Calu3 (cell line): Measurements from ENCODE around the gene GDPD1. TPM values are rescaled to one million over a fixed set of nuclear protein-coding genes. Genes with fewer than 3 reads are reported as not detected.

Experiments
- BruUV-seq: library from RNA; stranded (reverse); fragments of 400-500 nt; replicated peaks from 2 replicates; lab custom pipeline; 2021; lab: Mats Ljungman, UMichigan
- CTCF ChIA-PET: fragments of 300-600 bp; sonication (Branson Sonifier 250); formaldehyde crosslinking; loops from one replicate; lab custom pipeline; 2022; ENCODE audit warnings: antibody characterized with exemption; lab: Charles Lee
- DNase-seq: peaks from one replicate; pipeline ENCODE4 v3.0.0; 2022
- H3K27ac Mint-ChIP-seq: one replicate; pipeline ENCODE4 v1.8.0; 2022; ENCODE audit warnings: mixed read lengths; ENCODE audit not compliant: unreplicated experiment
- H3K27me3 Mint-ChIP-seq: one replicate; pipeline ENCODE4 v1.8.0; 2022; ENCODE audit warnings: mixed read lengths; ENCODE audit not compliant: unreplicated experiment
- H3K36me3 Mint-ChIP-seq: one replicate; pipeline ENCODE4 v1.8.0; 2022; ENCODE audit warnings: mild to moderate bottlenecking, moderate library complexity, mixed read lengths; ENCODE audit not compliant: insufficient read depth, unreplicated experiment
- H3K4me1 Mint-ChIP-seq: one replicate; pipeline ENCODE4 v1.8.0; 2022; ENCODE audit warnings: mild to moderate bottlenecking, low read depth, mixed read lengths; ENCODE audit not compliant: unreplicated experiment
- H3K4me3 Mint-ChIP-seq: one replicate; pipeline ENCODE4 v1.8.0; 2022; ENCODE audit warnings: mild to moderate bottlenecking, low read depth, moderate library complexity, mixed read lengths; ENCODE audit not compliant: unreplicated experiment
- H3K9me3 Mint-ChIP-seq: one replicate; pipeline ENCODE4 v1.8.0; 2022; ENCODE audit warnings: low read depth, mixed read lengths; ENCODE audit not compliant: unreplicated experiment
- intact Hi-C: fragments of 100-400 bp; cut with micrococcal nuclease; formaldehyde crosslinking; loops from one replicate; pipeline ENCODE4 v1.10.0; 2022; ENCODE audit not compliant: unreplicated experiment
- total RNA-seq: library from RNA; stranded (reverse); gene quantifications from 2 replicates; pipeline ENCODE4 v1.2.3, GENCODE V29; 2022
- TF ChIP-seq, protein P1 (sequence below): fragments of 200-600 bp; IDR thresholded peaks from one replicate; pipeline ENCODE4 v1.8.0; 2022; ENCODE audit warnings: antibody characterized with exemption; ENCODE audit not compliant: unreplicated experiment

Gene GDPD1
- total RNA-seq, 1 experiment from 2014 or later = 2.6 TPM

DNA sequence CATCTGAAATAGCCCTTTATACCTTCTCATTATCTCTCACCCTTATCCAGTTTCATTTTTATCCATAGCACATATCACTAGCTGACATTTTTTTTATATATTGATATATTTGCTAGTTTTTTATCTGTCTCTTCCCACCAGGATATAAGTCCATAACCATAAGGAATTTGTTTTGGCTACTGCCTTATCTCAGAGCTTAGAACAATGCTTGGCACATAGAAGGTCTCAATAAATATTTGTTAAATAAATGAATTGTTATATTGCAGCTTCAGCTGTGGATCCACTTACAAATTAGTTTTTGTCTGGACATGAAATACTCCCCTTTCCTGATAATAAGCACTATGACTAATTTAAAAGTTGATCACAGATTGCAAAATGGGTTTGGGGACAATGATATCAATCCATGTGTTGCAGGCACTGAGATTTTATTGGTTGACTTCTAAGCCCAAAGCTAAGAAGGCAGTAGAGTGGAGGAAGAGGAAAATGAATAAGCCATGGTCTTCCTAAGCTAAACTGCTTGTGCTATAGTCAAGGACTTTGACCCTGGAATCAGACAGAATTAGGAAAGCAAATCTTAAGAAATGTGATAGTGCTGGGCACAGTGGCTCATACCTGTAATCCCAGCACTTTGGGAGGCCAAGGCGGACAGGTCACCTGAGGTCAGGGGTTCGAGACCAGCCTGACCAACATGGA is 79.2 kb downstream of the GDPD1 start:
- no peaks in the 10 kb centered on the region for H3K27me3 Mint-ChIP-seq
- no peak overlapping the region for H3K4me3 Mint-ChIP-seq
- no peak for DNase-seq
- H3K9me3 Mint-ChIP-seq = no peaks in the 10 kb centered on the region
- H3K4me1 Mint-ChIP-seq = peaks cover 11% of the 10 kb centered on the region
- CTCF ChIA-PET = no interaction called here
- H3K27ac Mint-ChIP-seq = no peak overlapping the region
- intact Hi-C loops = loop anchor here (5.0 kb wide), 1 partner anchor 77 kb away; the partner anchor contains the start of gene GDPD1
- BruUV-seq = no TSS peak
- no peaks in the 10 kb centered on the region for H3K36me3 Mint-ChIP-seq
- TF ChIP-seq, protein P1, sequence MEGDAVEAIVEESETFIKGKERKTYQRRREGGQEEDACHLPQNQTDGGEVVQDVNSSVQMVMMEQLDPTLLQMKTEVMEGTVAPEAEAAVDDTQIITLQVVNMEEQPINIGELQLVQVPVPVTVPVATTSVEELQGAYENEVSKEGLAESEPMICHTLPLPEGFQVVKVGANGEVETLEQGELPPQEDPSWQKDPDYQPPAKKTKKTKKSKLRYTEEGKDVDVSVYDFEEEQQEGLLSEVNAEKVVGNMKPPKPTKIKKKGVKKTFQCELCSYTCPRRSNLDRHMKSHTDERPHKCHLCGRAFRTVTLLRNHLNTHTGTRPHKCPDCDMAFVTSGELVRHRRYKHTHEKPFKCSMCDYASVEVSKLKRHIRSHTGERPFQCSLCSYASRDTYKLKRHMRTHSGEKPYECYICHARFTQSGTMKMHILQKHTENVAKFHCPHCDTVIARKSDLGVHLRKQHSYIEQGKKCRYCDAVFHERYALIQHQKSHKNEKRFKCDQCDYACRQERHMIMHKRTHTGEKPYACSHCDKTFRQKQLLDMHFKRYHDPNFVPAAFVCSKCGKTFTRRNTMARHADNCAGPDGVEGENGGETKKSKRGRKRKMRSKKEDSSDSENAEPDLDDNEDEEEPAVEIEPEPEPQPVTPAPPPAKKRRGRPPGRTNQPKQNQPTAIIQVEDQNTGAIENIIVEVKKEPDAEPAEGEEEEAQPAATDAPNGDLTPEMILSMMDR = no peak

DNA sequence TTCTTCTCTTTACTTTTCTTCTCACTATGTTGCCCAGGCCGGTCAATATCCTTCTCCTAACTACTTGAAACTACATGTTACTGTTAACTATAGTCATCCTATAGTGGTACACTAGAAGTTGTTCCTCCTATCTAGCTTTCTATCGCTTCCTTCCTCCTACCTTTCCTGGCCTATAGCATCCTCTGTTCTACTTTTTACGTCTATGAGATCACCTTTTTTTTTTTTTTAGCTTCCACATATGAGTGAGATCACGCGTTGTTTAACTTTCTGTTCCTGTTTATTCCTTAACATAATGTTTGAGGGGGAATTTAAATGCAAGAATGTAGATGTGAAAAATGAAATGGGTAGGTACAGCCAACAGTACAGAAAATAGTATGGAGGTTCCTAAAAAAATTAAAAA is 80.6 kb downstream of the GDPD1 start:
- no TSS peak for BruUV-seq
- intact Hi-C loops = no loop called here
- H3K27ac Mint-ChIP-seq = peak overlapping the region; percentile 24
- no peaks in the 10 kb centered on the region for H3K9me3 Mint-ChIP-seq
- H3K27me3 Mint-ChIP-seq = no peaks in the 10 kb centered on the region
- TF ChIP-seq, protein P1 = no peak
- no peak for DNase-seq
- no peaks in the 10 kb centered on the region for H3K36me3 Mint-ChIP-seq
- CTCF ChIA-PET = interaction anchor here (0.8 kb wide), 1 partner anchor 389 kb away, joined by 5 read pairs; no protein-coding TSS in a partner anchor
- no peak overlapping the region for H3K4me3 Mint-ChIP-seq
- peaks cover 11% of the 10 kb centered on the region for H3K4me1 Mint-ChIP-seq

DNA sequence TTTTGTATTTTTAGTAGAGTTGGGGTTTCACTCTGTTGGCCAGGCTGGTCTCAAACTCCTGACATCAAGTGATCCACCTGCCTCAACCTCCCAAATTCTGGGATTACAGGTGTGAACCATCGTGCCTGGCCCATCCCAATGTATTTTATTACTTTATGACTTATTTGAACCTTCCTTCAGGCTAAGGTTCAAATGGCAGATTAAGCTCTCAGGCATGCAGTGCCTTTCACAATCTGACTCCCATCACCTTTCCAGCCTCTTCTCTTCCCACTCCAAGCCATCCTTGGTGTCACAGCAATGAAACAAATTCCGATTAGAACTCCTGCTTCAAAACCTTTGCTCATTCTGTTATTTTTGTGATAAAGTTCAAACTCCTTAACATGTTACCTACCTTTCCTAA is 84.5 kb downstream of the GDPD1 start:
- no peak for DNase-seq
- BruUV-seq = no TSS peak
- Mint-ChIP-seq H3K4me3 (no peak overlapping the region), H3K27me3 (no peaks in the 10 kb centered on the region), H3K9me3 (no peaks in the 10 kb centered on the region), H3K27ac (no peak overlapping the region), H3K4me1 (no peaks in the 10 kb centered on the region), H3K36me3 (no peaks in the 10 kb centered on the region)
- CTCF ChIA-PET = interaction anchor here (0.7 kb wide), 1 partner anchor 88 kb away, joined by 3 read pairs; no protein-coding TSS in a partner anchor
- intact Hi-C loops = no loop called here
- TF ChIP-seq, protein P1 = no peak

DNA sequence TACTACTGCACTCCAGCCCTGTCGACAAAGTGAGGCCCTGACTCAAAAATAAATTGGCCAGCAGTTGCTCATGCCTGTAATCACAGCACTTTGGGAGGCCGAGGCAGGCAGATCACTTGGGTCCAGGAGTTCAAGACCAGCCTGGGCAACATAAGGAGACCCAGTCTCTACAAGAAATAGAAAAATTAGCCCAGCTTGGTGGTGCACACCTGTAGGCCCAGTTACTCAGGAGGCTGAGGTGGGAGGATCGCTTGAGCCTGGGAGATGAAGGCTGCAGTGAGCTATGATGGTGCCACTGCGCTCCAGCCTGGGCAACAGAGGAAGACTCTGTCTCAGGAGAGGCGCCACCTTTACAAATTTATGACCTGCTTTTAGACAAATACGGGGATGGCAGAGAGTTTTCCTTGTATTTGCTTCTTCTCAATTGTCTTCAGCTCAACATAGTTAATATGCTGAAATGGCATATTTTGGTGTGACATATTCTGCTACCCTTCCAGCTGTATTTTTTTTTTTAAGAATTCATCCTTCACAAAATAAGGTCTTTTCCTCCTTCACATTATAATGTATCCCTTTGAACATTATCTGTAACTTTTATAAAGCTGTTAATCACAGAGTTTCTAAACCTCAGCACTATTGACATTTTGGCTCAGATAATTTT is 90.1 kb downstream of the GDPD1 start:
- TF ChIP-seq, protein P1 = no peak
- no peak overlapping the region for H3K27ac Mint-ChIP-seq

More for the DNA sequence above, 90.1 kb downstream of the GDPD1 start:
- CTCF ChIA-PET = interaction anchor here (0.6 to 1.6 kb wide), 7 partner anchors 19 to 249 kb away, joined by 3 to 12 read pairs (median 5); no protein-coding TSS in a partner anchor
- intact Hi-C loops = loop anchor here (10.0 kb wide), 1 partner anchor 244 kb away; no protein-coding TSS in a partner anchor
- H3K27me3 Mint-ChIP-seq = no peaks in the 10 kb centered on the region
- no TSS peak for BruUV-seq
- H3K4me3 Mint-ChIP-seq = no peak overlapping the region
- DNase-seq = no peak
- no peaks in the 10 kb centered on the region for H3K9me3 Mint-ChIP-seq
- no peaks in the 10 kb centered on the region for H3K36me3 Mint-ChIP-seq
- H3K4me1 Mint-ChIP-seq = no peaks in the 10 kb centered on the region
